NCI-H1436 treated with DMSO at 0.1 percent for 48 hours (cell line): Measurements from ENCODE around the gene LAMB1.
"Not testable (repeated sequence)": the region's sequence is repeated elsewhere in the genome, so short reads cannot be mapped to it uniquely, and the experiment has no call there.

ENCODE experiments used
- DNase-seq: peaks from one replicate; lab custom pipeline; 2025; lab: John Stamatoyannopoulos, UW

Gene LAMB1

GRCh38 chr7:108002726-108003598 lies at the start of gene LAMB1:
TSS of gene LAMB1 (minus strand) at chr7:108003161. CDS start at chr7:108002885, 276 bp downstream.
- DNase-seq, result no peak

DNA sequence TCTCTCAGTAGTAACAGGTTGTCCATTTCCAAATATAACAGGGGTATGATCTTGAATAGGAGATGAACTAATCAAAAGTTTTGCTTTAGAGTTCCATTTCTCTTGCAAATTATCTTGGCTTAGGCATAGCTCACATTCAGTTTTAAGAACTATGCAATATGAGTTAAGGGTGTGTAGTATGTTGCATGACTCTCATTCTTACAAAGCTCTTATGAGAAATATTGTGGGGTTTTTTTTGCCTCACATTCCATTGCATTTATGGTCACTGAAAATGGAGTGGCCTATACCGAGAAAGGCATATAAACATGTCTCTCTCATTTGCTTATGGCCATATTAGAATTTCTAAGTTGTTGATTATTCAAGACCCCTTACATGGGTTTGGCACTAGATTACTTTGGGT lies 48.5 kb upstream of the LAMB1 start:
- DNase-seq, result no peak

GRCh38 chr7:108049962-108050361 lies 47.0 kb upstream of the LAMB1 start:
- no peak for DNase-seq

DNA sequence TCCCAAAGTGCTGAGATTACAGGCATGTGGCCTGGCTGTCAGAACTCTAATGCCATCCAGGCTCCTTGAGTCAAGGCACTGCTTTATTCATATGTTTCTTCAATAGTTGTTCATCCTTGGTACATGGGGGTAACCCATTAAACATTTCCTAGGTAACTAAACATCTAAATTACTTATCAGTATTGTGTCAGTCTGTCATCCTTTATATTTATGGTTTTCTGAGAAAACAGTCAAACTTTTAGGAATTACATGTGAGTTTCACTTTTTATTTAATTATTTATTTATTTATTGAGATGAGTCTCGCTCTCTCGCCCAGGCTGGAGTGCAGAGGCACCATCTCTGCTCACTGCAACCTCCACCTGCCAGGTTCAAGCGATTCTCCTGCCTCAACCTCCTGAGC lies 45.5 kb upstream of the LAMB1 start:
- DNase-seq, result no peak

- DNase-seq, result no peak
Observed at GRCh38 chr7:108046952-108047506, 44.1 kb upstream of the LAMB1 start.

DNA sequence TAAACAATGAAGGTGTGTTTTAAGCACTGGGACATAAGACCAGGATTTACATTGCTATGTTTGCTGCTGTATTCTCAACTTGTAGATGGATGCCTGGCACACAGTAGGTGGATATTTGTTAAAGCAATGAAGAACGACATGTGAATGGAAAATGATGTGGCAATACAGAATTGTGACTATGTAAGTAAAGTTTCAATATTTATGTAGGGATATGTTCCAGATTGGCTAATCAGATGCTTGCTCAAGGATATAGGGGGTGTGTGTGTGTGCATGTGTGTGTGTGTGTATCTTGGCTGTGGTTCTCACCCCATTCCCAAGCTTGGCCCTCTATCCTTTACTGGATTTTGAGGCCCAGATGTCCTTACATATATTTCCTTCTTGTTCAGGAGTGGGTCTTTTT lies 42.7 kb upstream of the LAMB1 start:
- DNase-seq, result no peak

GRCh38 chr7:108045154-108045553 lies 42.2 kb upstream of the LAMB1 start:
- no peak for DNase-seq

GRCh38 chr7:108044345-108044744 lies 41.4 kb upstream of the LAMB1 start:
- no peak for DNase-seq

DNA sequence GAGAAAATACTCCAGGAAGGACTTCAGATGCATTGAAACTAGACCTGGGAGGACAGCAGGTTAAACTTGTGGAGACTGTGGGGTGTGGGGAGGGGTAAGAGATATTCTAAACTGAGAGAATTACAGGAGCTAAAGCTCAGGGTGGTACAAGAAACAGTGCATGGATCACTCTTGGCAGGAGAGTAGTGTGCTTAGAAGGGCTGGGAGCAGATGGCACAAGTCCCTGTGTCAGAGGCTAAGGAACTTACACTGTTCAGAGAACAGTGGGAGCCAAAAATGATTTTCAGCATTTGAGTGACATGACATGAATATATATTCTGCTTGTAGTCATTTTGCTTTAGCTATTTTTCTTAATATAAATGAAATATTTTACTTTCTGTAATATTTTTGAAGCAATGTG lies 36.0 kb upstream of the LAMB1 start:
- no peak for DNase-seq

DNA sequence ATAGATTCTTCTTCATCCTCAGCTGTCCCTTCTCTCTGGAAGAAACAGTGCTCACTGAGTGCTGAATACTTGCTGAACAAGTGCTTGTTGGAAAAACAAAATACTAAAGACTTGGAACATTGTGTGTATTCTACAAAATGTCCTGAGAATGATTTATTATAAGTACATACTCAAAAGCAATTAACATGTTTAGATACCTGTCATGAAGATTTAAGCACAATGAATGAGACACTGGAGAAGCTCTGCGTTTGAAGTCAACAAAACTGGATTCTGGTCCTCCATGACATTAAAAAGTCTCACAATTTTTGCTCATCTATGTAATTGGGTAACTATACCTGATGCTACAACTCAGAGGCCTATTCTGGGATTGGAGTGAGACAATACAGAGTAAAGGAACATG lies 34.8 kb upstream of the LAMB1 start:
- DNase-seq, result no peak

DNA sequence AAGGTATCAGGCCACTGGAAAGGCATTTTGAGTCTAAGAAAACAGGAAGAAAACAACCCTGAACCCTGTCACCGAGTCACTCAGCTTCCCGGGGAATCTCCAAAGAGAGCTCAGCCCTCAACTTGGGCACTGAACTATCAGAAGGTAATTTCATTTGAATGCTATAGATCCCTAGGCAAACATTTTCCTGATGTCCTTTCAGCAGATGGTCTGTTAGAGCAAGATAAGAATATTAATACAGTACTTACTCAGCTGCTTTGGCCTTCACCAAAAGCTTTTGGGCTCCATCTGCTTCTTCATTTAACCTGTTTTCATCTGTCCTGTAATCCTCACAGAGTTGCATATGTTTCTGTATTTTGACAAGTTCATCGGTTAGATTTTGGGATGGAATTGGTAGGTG lies 34.2 kb upstream of the LAMB1 start:
- DNase-seq, result no peak

DNA sequence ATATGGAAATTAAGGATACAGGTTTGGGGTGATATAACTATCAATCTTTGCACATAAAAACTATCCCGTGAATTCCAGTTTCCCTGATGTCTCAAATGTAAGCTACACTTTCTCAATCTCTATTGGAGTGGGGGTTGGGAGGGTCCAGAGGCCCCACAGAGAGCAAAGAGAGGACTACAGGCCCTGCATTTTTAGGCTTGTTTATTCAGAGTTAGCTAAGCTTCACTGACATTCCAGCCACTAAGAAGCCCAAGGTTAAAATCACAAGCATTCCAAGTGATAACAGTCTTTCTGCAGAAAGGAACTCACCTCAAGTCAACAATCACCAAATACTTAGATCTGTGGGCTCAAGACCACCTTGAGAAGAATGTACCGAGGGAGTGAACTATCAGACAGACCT lies 31.6 kb upstream of the LAMB1 start:
- DNase-seq, result no peak

DNA sequence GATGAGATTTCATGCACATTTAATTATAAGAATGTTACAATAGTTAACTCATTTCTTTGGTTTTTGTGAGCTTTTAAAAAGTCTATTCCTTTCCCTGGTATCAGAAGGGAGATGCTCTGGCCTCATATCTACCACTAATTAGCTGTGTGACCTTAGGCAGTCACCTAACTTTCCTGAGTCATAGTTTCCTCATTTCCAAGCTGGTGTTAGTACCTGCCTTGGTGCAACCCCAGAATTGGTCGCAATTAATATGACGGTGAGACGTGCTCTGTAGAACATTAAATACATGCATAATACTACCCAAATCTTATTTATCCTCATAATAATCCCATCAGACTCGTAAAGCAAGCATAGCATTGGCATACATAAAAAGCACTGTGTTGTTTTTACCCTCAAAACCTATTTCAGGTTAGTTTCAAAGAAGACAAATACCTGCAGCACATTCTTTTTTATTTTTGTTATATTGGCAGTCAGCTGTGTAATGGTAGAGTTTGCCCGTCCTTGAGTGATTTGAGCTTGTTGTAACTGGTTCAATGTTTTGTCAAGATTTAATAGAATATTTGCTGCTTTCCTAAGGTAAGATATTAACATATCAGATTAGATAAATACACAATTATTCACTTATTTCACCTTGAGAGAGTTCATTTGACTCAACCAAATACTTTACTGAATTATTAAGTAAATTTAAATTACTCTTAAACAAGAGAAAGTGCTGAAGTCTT lies 31.0 kb upstream of the LAMB1 start:
- no peak for DNase-seq

DNA sequence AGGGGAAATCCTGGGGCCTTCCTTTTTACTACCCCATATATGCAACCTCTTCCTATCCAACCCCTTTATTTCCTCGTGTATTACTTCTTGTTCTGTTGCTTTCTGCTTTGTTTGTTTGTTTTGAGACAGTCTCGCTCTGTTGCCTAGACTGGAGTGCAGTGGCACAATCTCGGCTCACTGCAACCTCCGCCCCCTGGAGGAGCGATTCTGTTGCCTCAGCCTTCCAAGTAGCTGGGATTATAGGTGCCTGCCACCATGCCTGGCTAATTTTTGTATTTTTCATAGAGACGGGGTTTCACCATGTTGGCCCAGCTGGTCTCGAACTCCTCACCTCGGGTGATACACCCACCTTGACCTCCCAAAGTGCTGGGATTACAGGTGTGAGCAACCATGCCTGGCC lies 30.3 kb upstream of the LAMB1 start:
- DNase-seq, result not testable (repeated sequence)

GRCh38 chr7:108030516-108030915 lies 27.6 kb upstream of the LAMB1 start:
- no peak for DNase-seq

DNA sequence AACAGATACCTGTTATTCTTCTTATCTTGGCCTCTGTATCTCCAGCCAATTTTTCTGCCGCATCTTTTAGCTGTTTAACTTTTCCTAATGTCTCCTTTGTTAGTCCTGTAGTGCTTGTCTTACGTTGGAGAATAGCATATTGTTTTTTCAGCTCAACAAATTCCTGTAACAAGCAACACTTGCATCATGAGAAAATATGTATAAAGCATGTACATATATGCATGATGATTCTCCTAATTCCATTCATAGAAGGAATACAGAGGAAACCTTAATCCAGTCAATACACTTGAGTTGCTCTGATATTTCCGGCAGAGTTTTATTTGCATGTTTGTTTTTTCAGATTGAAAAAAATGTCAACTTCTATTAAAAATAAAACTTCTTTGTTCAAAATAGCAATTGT lies 26.1 kb upstream of the LAMB1 start:
- no peak for DNase-seq

GRCh38 chr7:108028111-108028510 lies 25.1 kb upstream of the LAMB1 start:
- no peak for DNase-seq

- DNase-seq, result no peak
Observed at GRCh38 chr7:108027239-108027638, 24.3 kb upstream of the LAMB1 start.

DNA sequence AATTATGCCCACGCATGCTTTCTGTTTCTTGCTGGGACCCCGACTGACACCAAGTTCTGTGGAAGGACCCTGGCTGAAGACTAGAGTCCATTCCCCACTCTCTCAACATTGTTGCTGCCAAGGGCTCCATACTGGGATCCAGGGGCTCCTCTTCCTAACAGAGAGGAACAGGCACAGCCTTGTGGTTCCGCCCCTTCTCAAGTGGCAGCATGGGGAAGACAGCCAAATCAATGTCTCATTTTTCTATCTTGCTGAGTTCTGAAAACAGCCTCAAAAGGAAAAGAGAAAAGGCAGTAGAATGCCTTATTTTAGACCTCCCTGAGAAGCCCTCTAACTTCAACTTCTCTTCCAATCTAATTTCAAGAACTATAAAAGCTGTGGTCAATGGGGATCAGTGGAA lies 23.7 kb upstream of the LAMB1 start:
- DNase-seq, result no peak

DNA sequence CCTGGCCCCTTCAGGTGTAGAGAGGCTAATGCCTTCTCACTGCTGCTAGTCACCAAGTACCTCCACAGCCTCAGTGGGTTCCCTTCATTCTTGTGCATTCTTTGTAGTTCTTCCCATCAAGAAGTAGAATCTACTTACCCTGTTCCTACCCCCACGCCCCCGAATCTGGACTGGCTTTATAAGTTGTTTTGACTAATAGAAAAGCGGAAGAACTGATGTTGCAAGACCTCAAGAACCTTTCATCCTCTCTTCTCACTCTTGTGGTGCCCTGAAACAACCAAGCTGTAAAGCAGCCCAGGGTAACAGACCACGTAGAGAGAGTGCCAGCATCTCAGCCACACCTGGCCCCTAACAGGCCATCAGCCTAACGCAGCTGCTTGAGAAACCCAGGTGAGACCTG lies 23.2 kb upstream of the LAMB1 start:
- DNase-seq, result no peak

GRCh38 chr7:108024538-108024937 lies 21.6 kb upstream of the LAMB1 start:
- DNase-seq, result no peak

- no peak for DNase-seq
Observed at GRCh38 chr7:108020585-108020984, 17.6 kb upstream of the LAMB1 start.

- DNase-seq, result no peak
Observed at GRCh38 chr7:108018668-108019067, 15.7 kb upstream of the LAMB1 start.
